Measurements from ENCODE around the gene NUCB1.

Gene NUCB1

DNA sequence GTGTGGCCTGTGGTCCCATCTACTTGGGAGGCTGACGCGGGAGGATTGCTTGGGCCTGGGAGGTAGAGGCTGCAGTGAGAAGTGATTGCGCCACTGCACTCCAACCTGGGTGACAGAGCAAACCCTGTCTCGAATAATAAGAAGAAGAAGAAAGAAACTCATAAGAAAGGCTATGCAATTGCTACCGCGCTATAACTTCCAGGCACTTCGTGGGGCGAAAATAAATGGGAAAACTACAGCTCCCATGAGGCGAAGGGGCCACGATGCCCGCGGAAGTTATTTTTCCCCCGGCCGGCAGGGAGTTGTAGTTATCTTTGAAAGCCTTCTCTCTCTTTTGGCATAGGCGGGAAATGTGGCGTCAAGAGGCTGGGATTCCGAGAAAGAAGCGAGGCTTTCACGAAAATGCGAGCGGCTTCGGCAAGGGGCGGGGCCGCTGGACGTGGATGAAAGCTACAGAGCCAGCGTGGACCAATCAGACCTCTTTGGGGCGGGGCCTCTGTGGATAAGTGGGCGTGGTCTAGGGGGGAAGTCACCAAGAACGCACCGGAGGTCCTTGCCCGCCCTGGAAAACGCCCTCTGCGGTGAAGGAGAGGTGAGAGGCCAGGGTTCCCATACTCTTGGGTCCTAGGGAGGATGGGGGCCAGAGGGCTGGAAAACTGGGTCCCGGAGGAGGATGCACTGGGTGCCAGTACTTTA lies at the start of gene NUCB1:
TSS of gene NUCB1 (plus strand) at position 532 of the 696 bp plus-strand sequence. CDS start 485 bp downstream, outside the sequence.
- Mint-ChIP-seq H3K36me3 (ENCODE audit: low read depth) (peaks cover 10% of the 10 kb centered on the region), H3K4me1 (ENCODE audit: low read depth) (peaks cover 41% of the 10 kb centered on the region), H3K27ac (peak within 1 kb of the TSS; percentile 97), H3K9me3 (no peaks in the 10 kb centered on the region), H3K4me3 (peak within 1 kb of the TSS; percentile 96), H3K27me3 (peaks cover 2% of the 10 kb centered on the region)

DNA sequence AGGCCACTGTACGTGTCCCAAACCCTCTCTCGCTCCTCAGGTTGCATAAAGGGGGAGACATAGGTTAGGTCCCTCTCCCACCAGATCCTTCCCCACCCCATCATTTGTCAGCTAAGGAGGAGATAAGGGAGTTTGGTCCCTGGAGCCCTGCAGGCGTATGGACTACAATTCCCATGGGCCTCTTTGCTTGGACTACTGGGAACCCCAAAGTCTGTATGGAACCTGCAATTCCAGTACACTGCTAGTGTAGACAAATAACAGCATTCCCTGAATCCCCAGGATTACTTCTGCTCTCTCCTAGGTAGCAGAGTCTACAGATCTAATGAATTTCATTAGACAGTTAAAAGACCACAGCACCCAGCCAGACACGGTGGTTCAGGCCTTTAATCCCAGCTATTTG lies 47.8 kb upstream of the NUCB1 start:
- Mint-ChIP-seq H3K4me3 (no peak overlapping the region), H3K36me3 (ENCODE audit: low read depth) (no peaks in the 10 kb centered on the region), H3K27me3 (no peaks in the 10 kb centered on the region), H3K4me1 (ENCODE audit: low read depth) (no peaks in the 10 kb centered on the region), H3K9me3 (no peaks in the 10 kb centered on the region), H3K27ac (no peak overlapping the region)

DNA sequence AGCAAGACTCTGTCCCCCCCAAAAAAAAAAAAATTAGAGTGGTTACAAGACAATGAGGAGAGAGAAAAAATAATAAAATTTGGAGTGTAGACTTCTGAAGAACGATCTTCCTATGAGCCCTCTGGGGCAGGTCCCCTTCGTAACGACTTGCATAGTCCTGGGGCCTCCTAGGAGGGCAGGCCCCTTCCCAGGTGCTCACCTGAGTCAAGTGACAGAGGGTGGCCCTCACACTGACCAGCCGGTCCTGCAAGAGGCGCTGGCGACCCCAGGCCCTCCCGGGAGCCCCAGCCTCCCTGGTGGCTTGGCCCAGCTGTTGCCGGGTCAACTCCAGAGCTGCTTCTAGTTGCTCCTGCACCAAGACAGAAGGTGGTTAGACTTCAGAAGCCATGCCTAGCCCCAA lies 46.6 kb upstream of the NUCB1 start:
- Mint-ChIP-seq H3K36me3 (ENCODE audit: low read depth) (no peaks in the 10 kb centered on the region), H3K9me3 (no peaks in the 10 kb centered on the region)

DNA sequence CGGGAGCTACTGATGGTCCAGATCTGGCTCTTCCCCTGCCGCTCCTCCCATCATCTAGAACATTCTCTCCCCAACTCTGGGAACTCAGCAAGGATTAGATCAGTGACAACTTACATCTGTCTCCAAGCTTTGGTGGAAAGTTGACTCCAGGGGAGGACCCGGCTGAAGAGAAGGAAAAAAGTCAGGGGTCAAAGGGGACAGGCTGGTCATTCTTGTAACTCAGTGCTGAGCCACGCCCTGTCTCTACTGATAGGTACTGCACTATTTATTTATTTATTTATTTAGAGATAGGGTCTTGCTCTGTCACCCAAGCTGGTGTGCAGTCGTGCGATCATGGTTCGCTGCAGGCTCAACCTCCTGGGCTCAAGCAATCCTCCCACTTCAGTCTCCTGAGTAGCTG lies 46.0 kb upstream of the NUCB1 start:
- H3K4me1 Mint-ChIP-seq (ENCODE audit: low read depth), result peaks cover 1% of the 10 kb centered on the region
- no peak overlapping the region for H3K27ac Mint-ChIP-seq
- no peak overlapping the region for H3K4me3 Mint-ChIP-seq
- H3K36me3 Mint-ChIP-seq (ENCODE audit: low read depth), result no peaks in the 10 kb centered on the region
- H3K27me3 Mint-ChIP-seq, result no peaks in the 10 kb centered on the region
- H3K9me3 Mint-ChIP-seq, result no peaks in the 10 kb centered on the region

More for the DNA sequence above, 46.6 kb upstream of the NUCB1 start:
- H3K27me3 Mint-ChIP-seq, result no peaks in the 10 kb centered on the region
- H3K4me1 Mint-ChIP-seq (ENCODE audit: low read depth), result no peaks in the 10 kb centered on the region
- H3K4me3 Mint-ChIP-seq, result no peak overlapping the region
- no peak overlapping the region for H3K27ac Mint-ChIP-seq

DNA sequence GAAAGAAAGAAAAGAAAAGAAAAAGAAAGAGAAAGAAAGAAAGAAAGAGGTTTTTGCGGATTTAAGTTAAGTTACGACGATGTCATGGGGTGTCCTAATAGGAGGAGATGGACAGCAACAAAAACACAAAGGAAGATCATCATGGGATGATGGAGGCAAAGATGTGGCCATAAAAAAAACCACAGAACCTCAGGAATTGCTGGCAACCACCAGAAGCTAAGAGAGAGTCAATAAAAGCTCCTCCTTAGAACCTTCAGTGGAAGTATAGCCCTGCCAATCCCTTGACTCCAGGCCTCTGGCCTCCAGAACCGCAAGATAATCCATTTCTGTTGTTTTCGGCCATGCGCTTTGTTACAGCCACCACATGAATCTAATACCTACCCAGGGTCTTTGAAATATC lies 43.2 kb upstream of the NUCB1 start:
- no peaks in the 10 kb centered on the region for H3K9me3 Mint-ChIP-seq
- H3K27ac Mint-ChIP-seq, result no peak overlapping the region
- peaks cover 4% of the 10 kb centered on the region for H3K4me1 Mint-ChIP-seq (ENCODE audit: low read depth)
- H3K27me3 Mint-ChIP-seq, result no peaks in the 10 kb centered on the region
- H3K4me3 Mint-ChIP-seq, result no peak overlapping the region
- H3K36me3 Mint-ChIP-seq (ENCODE audit: low read depth), result no peaks in the 10 kb centered on the region

DNA sequence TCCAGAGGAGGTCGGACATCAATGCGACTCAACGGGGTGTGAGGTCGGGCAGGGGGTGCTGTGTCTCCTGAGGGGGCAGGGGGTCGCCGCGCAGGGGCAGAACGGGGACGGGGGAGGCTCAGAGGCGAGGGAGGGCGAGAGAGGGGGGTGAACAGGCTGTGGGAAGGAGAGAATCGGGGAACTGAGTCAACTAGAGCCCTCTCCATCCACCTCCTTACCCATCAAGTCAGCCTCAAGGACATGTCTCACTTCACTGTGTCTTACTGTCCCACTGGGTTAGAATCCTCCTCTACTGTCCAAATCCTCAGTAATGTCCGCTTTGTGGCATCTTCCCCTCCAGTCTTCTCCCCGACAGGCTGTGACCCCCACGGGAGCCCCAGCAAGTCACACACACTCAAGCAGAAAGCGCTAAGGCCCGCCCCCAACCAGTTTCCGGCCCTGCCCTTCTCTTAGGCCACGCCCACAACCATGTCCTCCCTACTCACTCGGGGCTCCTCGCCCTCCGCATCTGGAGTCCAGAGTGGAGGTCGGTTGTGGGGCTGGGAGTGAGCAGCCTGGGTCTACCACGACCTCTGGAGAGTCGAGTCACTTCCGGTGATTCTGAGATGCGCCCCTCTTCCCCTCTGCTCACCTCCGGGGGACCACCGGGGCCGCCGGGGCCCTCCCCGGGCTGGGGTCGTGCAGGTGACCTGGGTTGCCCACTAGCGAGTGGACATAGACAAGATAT lies 41.0 kb upstream of the NUCB1 start:
- H3K4me1 Mint-ChIP-seq (ENCODE audit: low read depth), result peaks cover 4% of the 10 kb centered on the region
- H3K9me3 Mint-ChIP-seq, result no peaks in the 10 kb centered on the region
- no peaks in the 10 kb centered on the region for H3K27me3 Mint-ChIP-seq
- H3K4me3 Mint-ChIP-seq, result peak overlapping the region; percentile 87
- H3K36me3 Mint-ChIP-seq (ENCODE audit: low read depth), result no peaks in the 10 kb centered on the region
- peak overlapping the region; percentile 82 for H3K27ac Mint-ChIP-seq

DNA sequence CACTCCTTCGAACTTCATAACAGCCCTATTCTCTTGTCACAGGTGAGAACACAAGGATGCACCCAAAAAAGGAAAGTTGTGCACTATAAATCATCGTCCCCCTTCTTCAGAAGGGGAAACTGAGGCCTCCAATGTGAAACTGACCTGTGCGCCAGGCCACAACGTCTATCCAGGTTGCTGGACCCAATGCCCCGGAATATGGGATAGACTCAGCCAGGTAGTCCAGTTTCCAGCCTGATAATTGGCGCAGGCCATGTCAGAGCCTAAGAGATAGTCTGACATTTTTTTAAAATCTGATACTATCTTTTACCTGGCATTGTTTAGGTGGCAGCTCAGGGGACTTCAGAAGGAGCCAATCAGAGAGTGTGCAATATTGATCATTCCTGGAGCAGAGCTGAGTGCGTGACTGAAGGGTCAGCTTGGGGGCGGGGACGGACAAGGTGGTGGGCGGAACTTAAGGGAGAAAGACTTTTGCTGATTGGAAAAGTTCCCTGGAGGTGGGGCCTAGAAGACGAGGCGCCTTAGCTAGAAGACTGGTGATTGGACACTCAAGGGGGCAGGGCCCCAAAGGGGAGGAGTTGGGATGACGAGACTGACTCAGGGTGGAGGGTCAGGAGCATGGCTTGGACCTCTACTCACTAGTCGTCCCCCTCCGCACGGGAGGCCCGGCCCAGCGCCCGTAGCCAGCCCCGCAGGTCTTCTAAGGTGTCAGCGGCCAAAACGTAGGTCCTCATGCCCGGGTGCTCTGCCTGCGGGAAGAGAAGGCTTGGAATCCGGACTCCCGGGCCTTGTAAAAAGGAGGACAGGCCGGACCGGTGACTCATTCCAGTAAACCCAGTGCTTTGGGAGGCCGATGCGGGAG lies 40.2 kb upstream of the NUCB1 start:
- Mint-ChIP-seq H3K4me3 (no peak overlapping the region), H3K27me3 (no peaks in the 10 kb centered on the region), H3K9me3 (no peaks in the 10 kb centered on the region), H3K4me1 (ENCODE audit: low read depth) (peaks cover 4% of the 10 kb centered on the region), H3K27ac (no peak overlapping the region), H3K36me3 (ENCODE audit: low read depth) (no peaks in the 10 kb centered on the region)

DNA sequence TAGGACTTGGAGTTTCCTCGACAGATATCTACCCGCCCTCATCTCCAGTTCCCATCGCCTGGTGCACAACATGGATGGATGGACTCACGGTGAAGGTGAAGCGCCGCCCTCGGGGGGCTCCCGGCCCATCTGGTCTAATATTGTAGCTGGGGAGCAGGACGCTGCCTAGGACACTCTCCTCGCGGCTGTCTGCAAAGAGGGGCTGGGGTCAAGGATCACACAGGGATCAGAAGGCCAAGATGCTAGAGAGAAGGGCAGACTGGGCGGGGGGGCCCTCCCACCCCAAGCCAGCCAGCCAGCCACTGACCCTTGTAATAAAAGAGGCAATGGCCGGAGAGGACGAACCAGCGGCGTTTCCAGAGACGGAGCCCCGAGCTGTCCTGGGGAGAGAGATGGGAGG lies 38.8 kb upstream of the NUCB1 start:
- Mint-ChIP-seq H3K4me3 (no peak overlapping the region), H3K36me3 (ENCODE audit: low read depth) (no peaks in the 10 kb centered on the region), H3K9me3 (no peaks in the 10 kb centered on the region), H3K4me1 (ENCODE audit: low read depth) (peaks cover 4% of the 10 kb centered on the region), H3K27me3 (no peaks in the 10 kb centered on the region), H3K27ac (no peak overlapping the region)

DNA sequence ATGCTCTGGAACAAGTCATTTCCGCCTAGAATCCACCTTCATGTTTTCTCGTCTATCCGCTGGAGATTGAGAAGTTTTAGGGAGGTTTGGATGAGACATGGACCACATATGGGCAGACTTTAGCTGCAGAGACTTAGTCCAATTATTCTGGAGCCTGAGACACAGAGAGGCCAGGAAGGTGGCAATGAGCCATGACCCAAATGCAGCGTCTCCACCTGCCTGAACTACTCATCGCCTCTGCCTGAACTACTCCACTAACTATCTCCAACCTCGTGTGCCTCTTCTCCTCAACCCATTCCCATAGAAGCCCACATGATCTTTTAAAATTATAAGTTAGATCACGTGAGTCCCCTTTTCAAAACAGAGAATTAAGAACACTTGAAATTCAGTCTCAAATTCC lies 37.3 kb upstream of the NUCB1 start:
- Mint-ChIP-seq H3K36me3 (ENCODE audit: low read depth) (no peaks in the 10 kb centered on the region), H3K27ac (no peak overlapping the region), H3K4me1 (ENCODE audit: low read depth) (peaks cover 4% of the 10 kb centered on the region), H3K4me3 (no peak overlapping the region), H3K27me3 (no peaks in the 10 kb centered on the region), H3K9me3 (no peaks in the 10 kb centered on the region)

DNA sequence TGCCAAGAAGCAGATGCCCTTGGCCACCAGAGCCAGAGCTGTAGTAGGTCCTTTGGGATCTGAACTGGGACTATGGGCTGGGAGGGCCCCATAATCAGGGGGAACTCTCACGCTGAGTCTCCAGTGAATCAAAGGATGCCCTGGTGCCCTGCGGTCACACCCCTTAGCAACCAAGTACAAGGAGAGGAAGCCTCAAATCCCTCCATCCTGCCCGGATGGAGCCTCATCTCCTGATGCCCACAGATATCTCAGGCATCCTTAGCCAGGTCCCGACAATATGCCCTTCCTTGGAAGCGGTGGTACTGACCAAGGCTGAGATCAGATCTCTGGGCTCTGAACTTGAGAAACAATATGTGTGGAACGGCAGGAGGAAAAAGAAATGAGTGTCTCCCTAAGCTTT lies 33.4 kb upstream of the NUCB1 start:
- H3K27me3 Mint-ChIP-seq, result no peaks in the 10 kb centered on the region
- H3K36me3 Mint-ChIP-seq (ENCODE audit: low read depth), result no peaks in the 10 kb centered on the region
- H3K4me1 Mint-ChIP-seq (ENCODE audit: low read depth), result peaks cover 8% of the 10 kb centered on the region
- H3K27ac Mint-ChIP-seq, result no peak overlapping the region
- H3K4me3 Mint-ChIP-seq, result no peak overlapping the region
- no peaks in the 10 kb centered on the region for H3K9me3 Mint-ChIP-seq

DNA sequence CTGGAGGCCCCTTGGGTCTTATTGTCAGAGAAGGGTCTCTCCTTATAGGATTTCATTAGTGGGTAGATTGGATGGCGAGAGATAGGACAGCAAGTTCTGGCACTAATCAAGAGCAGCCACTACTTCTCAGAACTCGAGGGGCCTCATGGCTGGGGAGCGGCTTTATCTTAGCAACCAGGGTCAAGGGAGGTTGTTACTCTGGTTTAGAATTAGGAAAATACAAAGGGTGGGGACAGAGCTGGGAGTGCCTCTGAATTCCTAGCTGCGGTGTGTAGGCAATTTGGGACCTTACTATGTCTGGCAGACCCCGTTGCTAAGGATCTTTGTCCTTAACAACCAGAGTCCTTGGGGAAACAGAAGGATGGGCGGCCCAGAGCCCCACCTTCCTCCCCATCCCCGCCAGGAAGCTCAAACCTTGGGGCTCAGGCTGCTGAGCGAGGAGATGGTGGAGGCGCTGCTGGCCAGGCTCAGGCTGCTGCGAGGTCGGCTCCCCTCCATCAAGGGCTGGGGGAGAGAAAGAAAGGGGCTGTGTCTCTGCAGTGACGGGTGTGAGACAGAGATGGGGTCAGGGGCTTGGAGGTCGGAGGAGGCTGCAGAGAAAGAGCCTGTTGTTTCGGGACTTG lies 32.9 kb upstream of the NUCB1 start:
- Mint-ChIP-seq H3K9me3 (no peaks in the 10 kb centered on the region), H3K4me1 (ENCODE audit: low read depth) (peaks cover 12% of the 10 kb centered on the region), H3K4me3 (no peak overlapping the region), H3K36me3 (ENCODE audit: low read depth) (peaks cover 1% of the 10 kb centered on the region), H3K27me3 (no peaks in the 10 kb centered on the region), H3K27ac (no peak overlapping the region)

DNA sequence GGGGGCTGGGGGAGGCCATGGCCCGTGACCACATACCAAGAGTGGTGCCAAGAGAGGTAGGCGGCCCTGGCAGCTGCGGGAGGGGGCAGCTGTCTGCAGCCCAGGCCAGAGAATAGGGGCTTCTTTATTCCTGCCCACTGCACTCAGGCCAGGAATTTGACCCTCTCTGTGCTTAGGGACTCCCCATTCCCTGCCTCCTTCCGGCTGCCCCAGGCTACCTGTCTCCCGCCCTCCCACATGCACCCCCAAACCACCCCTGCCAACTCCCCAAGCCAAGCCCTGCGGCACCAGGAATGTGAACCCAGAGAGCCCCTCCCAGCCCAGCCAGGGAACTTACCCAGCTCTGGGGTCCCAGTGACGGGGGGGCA lies 32.4 kb upstream of the NUCB1 start:
- Mint-ChIP-seq H3K9me3 (no peaks in the 10 kb centered on the region), H3K36me3 (ENCODE audit: low read depth) (peaks cover 5% of the 10 kb centered on the region), H3K4me1 (ENCODE audit: low read depth) (peaks cover 14% of the 10 kb centered on the region), H3K4me3 (no peak overlapping the region), H3K27ac (no peak overlapping the region), H3K27me3 (no peaks in the 10 kb centered on the region)

DNA sequence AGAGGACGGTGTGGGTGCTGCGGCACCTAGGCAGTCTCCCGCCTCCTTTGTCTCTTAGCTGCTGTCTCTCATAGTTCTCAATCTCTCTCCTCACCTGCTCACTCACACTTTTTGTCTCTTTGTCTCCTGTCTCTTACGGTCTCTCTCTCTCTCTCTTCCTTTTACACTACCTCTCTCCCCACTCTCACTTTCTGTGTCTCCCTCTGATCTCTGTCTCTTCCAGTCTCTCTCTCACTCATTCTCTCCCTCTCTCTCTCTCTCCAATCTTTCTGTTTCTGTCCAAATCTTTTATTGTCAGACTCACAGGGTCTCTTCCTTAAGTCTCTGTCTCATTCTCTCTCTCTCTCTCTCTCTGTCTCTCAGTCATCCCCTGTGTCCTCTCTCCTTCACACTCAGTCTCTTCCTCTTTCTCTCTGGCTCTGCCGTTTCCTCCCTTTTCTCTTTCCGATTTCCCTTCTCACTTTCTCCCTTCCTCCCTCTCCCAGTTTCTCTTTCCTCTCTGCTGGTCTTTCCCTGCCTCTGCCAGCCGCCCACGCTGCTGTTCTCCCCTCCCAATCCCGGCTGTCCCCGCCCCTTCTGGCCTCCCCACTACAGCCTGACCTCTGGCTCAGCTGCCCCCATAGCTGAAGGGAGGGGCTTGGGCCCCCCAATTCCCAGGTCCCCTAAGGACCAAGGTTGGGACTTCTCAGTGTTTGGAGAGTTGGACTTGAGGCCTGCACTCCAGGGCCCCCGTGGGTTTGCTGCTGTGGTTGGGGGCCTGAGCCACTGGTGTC lies 31.8 kb upstream of the NUCB1 start, which contains the start of gene PLEKHA4:
TSS of gene PLEKHA4 (minus strand) at position 504 of the 773 bp plus-strand sequence. CDS start 997 bp downstream, outside the sequence.
- Mint-ChIP-seq H3K27ac (no peak within 1 kb of the TSS), H3K9me3 (no peaks in the 10 kb centered on the region), H3K4me1 (ENCODE audit: low read depth) (peaks cover 18% of the 10 kb centered on the region), H3K36me3 (ENCODE audit: low read depth) (peaks cover 11% of the 10 kb centered on the region), H3K4me3 (no peak within 1 kb of the TSS), H3K27me3 (no peaks in the 10 kb centered on the region)

DNA sequence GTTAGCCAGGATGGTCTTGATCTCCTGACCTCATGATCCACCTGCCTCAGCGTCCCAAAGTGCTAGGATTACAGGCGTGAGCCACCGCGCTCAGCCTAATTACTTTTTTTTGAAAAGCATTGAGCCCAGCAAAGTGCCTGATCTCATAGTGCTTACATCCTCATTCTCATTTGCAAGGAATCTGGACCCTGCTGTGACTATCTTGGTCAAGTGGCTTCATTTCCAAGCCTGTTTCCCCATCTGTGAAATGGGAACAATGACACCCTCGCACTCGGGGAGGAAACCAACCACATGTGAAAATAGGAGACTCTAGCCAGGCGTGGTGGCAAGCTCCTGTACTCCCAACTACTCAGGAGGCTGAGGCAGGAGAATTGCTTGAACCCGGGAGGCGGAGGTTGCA lies 30.1 kb upstream of the NUCB1 start:
- peaks cover 36% of the 10 kb centered on the region for H3K4me1 Mint-ChIP-seq (ENCODE audit: low read depth)
- H3K9me3 Mint-ChIP-seq, result no peaks in the 10 kb centered on the region
- H3K4me3 Mint-ChIP-seq, result no peak overlapping the region
- peaks cover 28% of the 10 kb centered on the region for H3K36me3 Mint-ChIP-seq (ENCODE audit: low read depth)
- H3K27me3 Mint-ChIP-seq, result no peaks in the 10 kb centered on the region
- H3K27ac Mint-ChIP-seq, result no peak overlapping the region

Measured in stimulated activated naive CD8-positive, alpha-beta T cell treated with anti-CD3 and anti-CD28 coated beads, Interleukin-15, Interleukin-2, amounts not matched to agents 100 ng/mL and 50 ng/mL, for 24 hours (primary cell).